GM19452 (cell line): ENCODE data around the gene TRPC4AP.
A peak's percentile ranks its signal among the peaks of the same experiment; 100 is the strongest.

Experiments used
- ATAC-seq: cut with Tn5 transposase; IDR thresholded peaks from one replicate; pipeline ENCODE4 v1.9.1; 2021; ENCODE audit not compliant: unreplicated experiment

The TRPC4AP gene

GRCh38 chr20:34976286-34976685, 116.3 kb downstream of the TRPC4AP start:
- no peak for ATAC-seq

- ATAC-seq = no peak
These were observed 118.4 kb downstream of the TRPC4AP start for GRCh38 chr20:34974246-34974645.

DNA sequence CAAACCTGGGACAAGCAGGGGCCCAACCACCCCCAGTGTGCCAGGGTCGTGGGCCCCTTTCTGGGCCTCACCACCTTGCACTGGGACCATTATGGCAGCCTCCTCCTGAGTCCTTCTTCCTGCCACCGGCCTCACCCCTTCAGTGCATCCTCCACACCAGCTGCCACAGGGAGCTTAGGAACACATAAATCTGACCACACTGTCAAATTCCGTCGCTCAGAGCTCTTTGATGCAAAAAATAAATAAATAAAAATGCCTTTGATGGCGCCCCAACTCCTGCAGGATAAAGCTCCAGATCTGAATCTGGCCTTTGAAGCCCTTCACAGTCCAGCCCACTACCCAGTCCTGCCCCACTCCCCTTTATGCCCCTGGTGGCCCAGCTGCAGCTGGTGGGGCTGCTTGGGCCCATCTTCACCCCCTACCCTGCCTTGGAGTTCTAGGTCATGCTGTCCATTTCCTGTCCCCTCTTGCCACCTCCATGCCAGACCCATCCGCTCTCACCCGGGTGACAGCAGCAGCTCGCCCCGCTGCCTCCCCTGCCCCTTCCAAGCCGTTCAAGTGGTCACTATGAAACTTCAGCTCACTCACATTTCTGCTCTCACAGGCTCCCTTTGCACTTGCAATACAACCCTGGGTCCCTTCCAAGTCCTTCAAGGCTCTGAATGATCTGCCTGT, 120.9 kb downstream of the TRPC4AP start:
- ATAC-seq = no peak

GRCh38 chr20:34970846-34971560, 121.6 kb downstream of the TRPC4AP start:
- no peak for ATAC-seq

DNA sequence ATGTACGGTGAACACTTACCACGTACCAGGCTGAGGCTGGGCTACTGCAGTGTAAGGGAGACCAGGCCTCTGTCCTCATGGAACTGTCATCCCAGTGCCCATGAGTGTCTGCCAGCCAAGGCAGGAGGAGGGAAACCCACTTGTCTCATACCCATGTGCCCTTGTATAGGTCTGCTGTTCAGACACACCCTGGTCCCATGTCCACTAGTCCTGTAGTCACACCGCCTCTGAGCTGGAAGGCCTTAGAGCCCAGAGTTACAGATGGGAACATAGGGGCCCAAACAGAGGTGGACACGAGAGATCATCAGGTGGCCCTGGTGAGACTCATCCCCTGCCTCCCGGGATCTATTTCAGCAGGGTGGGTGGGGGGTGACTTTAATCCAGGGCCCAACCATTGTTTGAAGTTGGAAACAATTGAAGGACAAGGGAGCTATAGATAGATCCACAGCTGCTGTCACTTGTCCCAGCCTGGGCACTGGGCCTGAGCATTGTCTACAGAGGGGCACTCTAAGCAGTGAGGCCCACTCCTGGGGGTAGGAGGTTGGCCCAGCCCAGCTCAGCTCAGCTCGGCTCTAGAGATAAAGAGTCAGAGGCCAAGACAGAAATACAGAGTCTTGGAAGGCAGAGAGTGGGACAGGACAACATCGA, 122.3 kb downstream of the TRPC4AP start:
- no peak for ATAC-seq

- ATAC-seq = no peak
These were observed 124.4 kb downstream of the TRPC4AP start for GRCh38 chr20:34968042-34968775.

DNA sequence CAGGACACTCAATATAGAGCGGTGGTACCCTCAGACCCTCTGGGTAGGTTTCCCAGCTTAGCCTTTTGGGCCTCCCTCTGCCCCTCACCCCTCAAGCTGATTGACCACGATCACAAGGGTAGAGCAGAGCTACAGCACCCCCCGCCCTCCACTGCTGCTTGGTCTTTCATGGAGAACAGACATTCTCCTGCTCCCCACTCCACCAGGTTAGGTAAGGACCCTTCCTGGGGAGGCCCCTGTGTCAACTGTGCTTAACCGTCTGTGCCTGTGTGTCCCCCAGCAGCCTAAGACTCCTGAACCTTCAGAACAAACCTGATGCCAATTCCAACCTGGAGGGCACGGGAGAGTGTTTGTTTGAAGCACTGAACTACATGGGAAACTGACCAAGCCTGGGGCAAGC, 125.2 kb downstream of the TRPC4AP start:
- ATAC-seq = no peak

DNA sequence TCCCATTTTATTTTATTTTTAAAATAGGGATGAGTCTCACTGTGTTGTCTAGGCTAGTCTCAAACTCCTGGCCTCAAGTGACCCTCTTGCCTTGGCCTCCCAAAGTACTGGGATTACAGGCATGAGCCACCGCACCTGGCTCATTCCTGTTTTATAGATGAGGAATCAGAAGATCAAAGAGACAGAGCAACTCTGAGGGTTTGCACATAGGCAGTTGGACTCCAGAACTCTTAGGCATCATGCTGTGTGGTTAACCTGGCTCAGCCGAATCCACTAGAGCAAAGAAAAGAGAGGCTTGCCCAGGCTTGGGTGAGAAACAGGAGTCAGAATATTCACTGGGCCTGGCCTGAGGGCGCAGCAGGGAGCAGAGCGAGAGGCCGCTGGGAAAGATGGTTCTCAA, 127.6 kb downstream of the TRPC4AP start:
- ATAC-seq = no peak

- ATAC-seq = no peak
These were observed 128.1 kb downstream of the TRPC4AP start for GRCh38 chr20:34964486-34964885.

- ATAC-seq = no peak
These were observed 135.7 kb downstream of the TRPC4AP start for GRCh38 chr20:34956751-34957472.

DNA sequence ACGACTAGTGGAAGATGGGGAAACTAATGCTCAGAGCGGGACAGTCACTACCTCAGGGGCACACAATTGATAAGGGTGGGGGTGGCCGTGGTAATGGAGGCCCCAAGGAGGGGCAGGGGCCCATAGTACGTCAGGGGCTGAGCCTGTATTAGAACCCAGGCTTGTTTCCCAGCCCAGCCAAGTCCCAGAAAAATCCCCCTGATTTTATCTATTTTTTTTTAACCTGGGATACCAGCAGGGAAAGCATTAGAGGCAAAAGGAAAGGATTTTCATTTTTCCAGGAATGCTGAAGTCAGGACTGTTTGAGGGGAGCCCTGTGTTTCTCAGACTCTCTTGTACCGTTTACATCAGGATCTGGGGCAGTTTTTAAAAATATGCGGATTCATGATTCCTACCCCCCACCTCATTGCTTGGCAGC, 136.6 kb downstream of the TRPC4AP start:
- ATAC-seq = no peak

- peak; percentile 82 for ATAC-seq
These were observed 137.2 kb downstream of the TRPC4AP start, which contains the start of the genes GSS and MYH7B for GRCh38 chr20:34955231-34956040. Gene GSS, minus strand, starts transcription at chr20:34955806. Its CDS starts 3,954 bp downstream, at chr20:34951852. Gene MYH7B, plus strand, starts transcription at chr20:34955868. Its CDS starts 22,138 bp downstream, at chr20:34978006.

GRCh38 chr20:34954904-34955230, 137.7 kb downstream of the TRPC4AP start:
- no peak for ATAC-seq

- no peak for ATAC-seq
These were observed 138.6 kb downstream of the TRPC4AP start for GRCh38 chr20:34953960-34954359.

DNA sequence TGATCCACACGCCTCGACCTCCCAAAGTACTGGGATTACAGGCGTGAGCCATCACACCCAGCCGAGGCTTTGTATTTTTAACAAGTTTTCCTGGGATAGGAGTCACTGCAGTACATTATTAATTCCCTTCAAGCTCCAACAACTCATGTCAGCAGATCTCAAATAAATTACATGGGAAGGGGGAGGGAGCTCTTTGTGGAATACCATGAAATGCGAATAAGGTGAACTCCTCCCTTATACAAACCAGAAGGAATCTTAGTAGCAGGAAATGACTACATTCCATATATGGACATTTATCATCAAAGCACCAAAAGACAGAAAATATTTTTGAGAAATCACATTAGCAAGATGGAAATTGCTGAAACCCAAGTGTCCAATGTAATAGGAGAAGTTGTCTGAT, 139.9 kb downstream of the TRPC4AP start:
- ATAC-seq = no peak
